Keratinocyte (primary cell): Measurements from ENCODE around the gene CHIT1. TPM values are rescaled to one million over a fixed set of nuclear protein-coding genes. Genes with fewer than 3 reads are reported as not detected.

ENCODE experiments used
- DNase-seq: peaks from one replicate; pipeline ENCODE4 v3.0.0-alpha.2; 2011; ENCODE audit warnings: low read depth, missing footprints, low spot score
- FAIRE-seq: peaks from 2 replicates; lab custom pipeline; 2011; peaks lifted over from hg19 to GRCh38; lab: Jason Lieb, UNC
- H2AFZ ChIP-seq: 2 replicates; pipeline ENCODE4 v1.6.0; 2012; ENCODE audit warnings: low read length, control low read depth, inconsistent platforms; ENCODE audit not compliant: control insufficient read depth
- H3K27ac ChIP-seq: 2 replicates; pipeline ENCODE4 v1.5.1; 2011; ENCODE audit warnings: low read length; ENCODE audit not compliant: control insufficient read depth, insufficient read depth
- H3K27me3 ChIP-seq: 3 replicates; pipeline ENCODE4 v1.6.0; 2011; ENCODE audit warnings: low read length; ENCODE audit not compliant: control insufficient read depth, insufficient read depth; ENCODE audit errors: extremely low read depth
- H3K36me3 ChIP-seq, 2 experiments: 2 replicates in 1 of 2; 3 replicates in 1 of 2; pipeline ENCODE4 v1.5.1; 2011; ENCODE audit warnings: low read length in 2 of 2, mild to moderate bottlenecking in 1 of 2; ENCODE audit not compliant: control insufficient read depth in 2 of 2, insufficient read depth in 2 of 2; ENCODE audit errors: extremely low read depth in 1 of 2
- H3K4me1 ChIP-seq: 3 replicates; pipeline ENCODE4 v1.5.1; 2011; ENCODE audit warnings: low read length; ENCODE audit not compliant: control insufficient read depth, insufficient read depth; ENCODE audit errors: extremely low read depth
- H3K4me2 ChIP-seq: 3 replicates; pipeline ENCODE4 v1.6.0; 2011; ENCODE audit warnings: low read depth, low read length; ENCODE audit not compliant: control insufficient read depth, insufficient read depth; ENCODE audit errors: extremely low read depth
- H3K4me3 ChIP-seq, 3 experiments: fragments of 200-600 bp in 1 of 3; sonication (generic) in 1 of 3; 2 replicates in 2 of 3; 3 replicates in 1 of 3; pipeline ENCODE4 v1.5.1; 2011 to 2016; ENCODE audit warnings: low read length in 3 of 3, mild to moderate bottlenecking in 3 of 3, control low read depth in 2 of 3, inconsistent platforms in 1 of 3, low read depth in 1 of 3, mixed read lengths in 1 of 3, mixed run types in 1 of 3, moderate library complexity in 1 of 3; ENCODE audit not compliant: control insufficient read depth in 2 of 3, insufficient read depth in 2 of 3; ENCODE audit errors: extremely low read depth in 1 of 3
- H3K79me2 ChIP-seq: 2 replicates; pipeline ENCODE4 v1.6.0; 2012; ENCODE audit warnings: low read length; ENCODE audit not compliant: control insufficient read depth, insufficient read depth
- H3K9ac ChIP-seq: 3 replicates; pipeline ENCODE4 v1.6.0; 2011; ENCODE audit warnings: low read length; ENCODE audit not compliant: control insufficient read depth, insufficient read depth; ENCODE audit errors: extremely low read depth
- H3K9me1 ChIP-seq: 3 replicates; pipeline ENCODE4 v1.6.0; 2011; ENCODE audit warnings: low read length; ENCODE audit not compliant: control insufficient read depth, insufficient read depth; ENCODE audit errors: extremely low read depth
- H3K9me3 ChIP-seq: 2 replicates; pipeline ENCODE4 v1.5.1; 2012; ENCODE audit warnings: low read depth, low read length; ENCODE audit not compliant: control insufficient read depth
- H4K20me1 ChIP-seq: 3 replicates; pipeline ENCODE4 v1.6.0; 2011; ENCODE audit warnings: low read length; ENCODE audit not compliant: control insufficient read depth, insufficient read depth; ENCODE audit errors: extremely low read depth
- CTCF ChIP-seq, 3 experiments: IDR thresholded peaks in 1 of 3; conservative IDR thresholded peaks in 1 of 3; optimal IDR thresholded peaks in 1 of 3; 2 replicates in 2 of 3; 3 replicates in 1 of 3; pipeline versions ENCODE3 to v1.5.1; 2011; ENCODE audit warnings: low read length in 3 of 3, mild to moderate bottlenecking in 3 of 3, moderate library complexity in 2 of 3, control low read depth in 1 of 3, inconsistent platforms in 1 of 3; ENCODE audit not compliant: insufficient read depth in 2 of 3; ENCODE audit errors: extremely low read depth in 1 of 3
- EZH2 ChIP-seq: IDR thresholded peaks from one replicate; pipeline ENCODE4 v1.6.1; 2012; ENCODE audit warnings: inconsistent platforms, mild to moderate bottlenecking, low read length, moderate library complexity
- dilution Hi-C: fragments of 300-500 bp; cut with MboI; formaldehyde crosslinking; loops from one replicate; pipeline ENCODE4 v1.7.0; 2020; ENCODE audit warnings: low sequenced_read_pairs; ENCODE audit not compliant: extremely low pct_ligation_motif_present
- polyA plus RNA-seq, 5 experiments: library from polyadenylated mRNA; depleted of rRNA in 3 of 5; stranded (reverse) in 3 of 5; stranded (forward) in 1 of 5; unstranded in 1 of 5; fragments of >200 nt; gene quantifications; 1 replicate in 1 of 5; 2 replicates in 3 of 5; 3 replicates in 1 of 5; pipeline versions ENCODE4 v1.2.1 to v1.2.3, GENCODE V29; 2011 to 2012; ENCODE audit warnings: missing spikeins in 2 of 5, low read depth in 1 of 5, low replicate concordance in 1 of 5

The CHIT1 gene
- polyA plus RNA-seq, 1 donor (not counting 4 experiments of a cell fraction or from before 2014, with no cell fraction given), result not detected

- FAIRE-seq (no peak), DNase-seq (no peak)
- H3K27me3 ChIP-seq, result peaks cover 5% of the 10 kb centered on the region
- H3K9ac ChIP-seq, result no peak overlapping the region
- H4K20me1 ChIP-seq, result no peaks in the 10 kb centered on the region
- no peaks in the 10 kb centered on the region for H3K36me3 ChIP-seq
- no peaks in the 10 kb centered on the region for H3K9me1 ChIP-seq
- no peaks in the 10 kb centered on the region for H3K79me2 ChIP-seq
- TF ChIP-seq EZH2 (no peak), CTCF (optimal IDR thresholded peaks at IDR 0.05 in 1 of 3, IDR thresholded peaks at IDR 0.05 in 1 of 3, conservative IDR thresholded peaks at IDR 0.05 in 1 of 3; ENCODE audit: extremely low read depth in 1 of 3, insufficient read depth in 2 of 3, low read length in 3 of 3) (no peak)
- no peaks in the 10 kb centered on the region for H3K9me3 ChIP-seq
- H3K4me2 ChIP-seq, result no peak overlapping the region
- H3K4me1 ChIP-seq, result no peaks in the 10 kb centered on the region
- no peak overlapping the region for H3K4me3 ChIP-seq
- H3K27ac ChIP-seq, result no peak overlapping the region
- dilution Hi-C loops, result no loop called here
- no peak overlapping the region for H2AFZ ChIP-seq
Observed at GRCh38 chr1:203199002-203199401, 30.5 kb downstream of the CHIT1 start.

- Histone ChIP-seq H3K9me1 (no peaks in the 10 kb centered on the region), H3K79me2 (no peaks in the 10 kb centered on the region), H3K27ac (no peak overlapping the region), H3K9ac (no peak overlapping the region), H3K9me3 (no peaks in the 10 kb centered on the region), H3K4me3 (no peak overlapping the region), H3K27me3 (no peaks in the 10 kb centered on the region), H2AFZ (no peak overlapping the region), H3K36me3 (no peaks in the 10 kb centered on the region), H4K20me1 (no peaks in the 10 kb centered on the region), H3K4me2 (no peak overlapping the region), H3K4me1 (no peaks in the 10 kb centered on the region)
- DNase-seq, result no peak
- no peak for FAIRE-seq
- TF ChIP-seq EZH2, result no peak
- TF ChIP-seq CTCF (optimal IDR thresholded peaks at IDR 0.05 in 1 of 3, IDR thresholded peaks at IDR 0.05 in 1 of 3, conservative IDR thresholded peaks at IDR 0.05 in 1 of 3; ENCODE audit: extremely low read depth in 1 of 3, insufficient read depth in 2 of 3, low read length in 3 of 3), result no peak
- dilution Hi-C loops, result no loop called here
Observed at GRCh38 chr1:203197625-203198024, 31.8 kb downstream of the CHIT1 start.
